Smooth muscle cell (in vitro differentiated cells): ENCODE results near the gene DAPP1. TPM values are rescaled to one million over a fixed set of nuclear protein-coding genes. Genes with fewer than 3 reads are reported as not detected.

ENCODE experiments used
- DNase-seq: peaks from one replicate; lab custom pipeline; 2025; ENCODE audit not compliant: unreplicated experiment; lab: John Stamatoyannopoulos, UW
- H2AFZ ChIP-seq: fragments of 200-600 bp; sonication (generic); 2 replicates; pipeline ENCODE4 v1.6.0; 2016; ENCODE audit warnings: antibody characterized with exemption, low read depth, mild to moderate bottlenecking
- H3F3A ChIP-seq: fragments of 200-600 bp; sonication (generic); 2 replicates; pipeline ENCODE4 v1.6.0; 2017; ENCODE audit warnings: antibody characterized with exemption, low read depth
- H3K27ac ChIP-seq: fragments of 200-600 bp; sonication (generic); 2 replicates; pipeline ENCODE4 v1.5.1; 2016; ENCODE audit warnings: low read depth, mild to moderate bottlenecking
- H3K27me3 ChIP-seq: fragments of 200-600 bp; sonication (generic); 2 replicates; pipeline ENCODE4 v1.6.1; 2016; ENCODE audit warnings: low read depth, mild to moderate bottlenecking
- H3K36me3 ChIP-seq: fragments of 200-600 bp; sonication (generic); 2 replicates; pipeline ENCODE4 v1.5.1; 2016; ENCODE audit warnings: low read depth
- H3K4me1 ChIP-seq: fragments of 200-600 bp; sonication (generic); 2 replicates; pipeline ENCODE4 v1.5.1; 2016; ENCODE audit warnings: low read depth
- H3K4me2 ChIP-seq: fragments of 200-600 bp; sonication (generic); 2 replicates; pipeline ENCODE4 v1.6.0; 2016; ENCODE audit warnings: mild to moderate bottlenecking
- H3K4me3 ChIP-seq: fragments of 200-600 bp; sonication (generic); 2 replicates; pipeline ENCODE4 v1.5.1; 2016; ENCODE audit warnings: mild to moderate bottlenecking
- H3K79me2 ChIP-seq: fragments of 200-600 bp; sonication (generic); 2 replicates; pipeline ENCODE4 v1.6.0; 2016; ENCODE audit warnings: low read depth, mild to moderate bottlenecking
- H3K9ac ChIP-seq: fragments of 200-600 bp; sonication (generic); 2 replicates; pipeline ENCODE4 v1.6.0; 2016; ENCODE audit warnings: low read depth
- H3K9me3 ChIP-seq: fragments of 200-600 bp; sonication (generic); replicated peaks from 2 replicates; pipeline ENCODE4 v1.5.1; 2016; ENCODE audit warnings: low read depth
- H4K20me1 ChIP-seq: fragments of 200-600 bp; sonication (generic); 2 replicates; pipeline ENCODE4 v1.6.0; 2016; ENCODE audit warnings: low read depth
- WGBS: methylation state at CpG from one replicate; pipeline ENCODE4 v1.1.7; 2016; ENCODE audit warnings: low lambda C conversion rate; 5-methylcytosine and 5-hydroxymethylcytosine counted together
- polyA plus RNA-seq: library from polyadenylated mRNA; unstranded; fragments of >200 nt; fragmentation: Nextera tagmentation; extraction: Ambion mirVana; gene quantifications from 2 replicates; pipeline ENCODE4 v1.2.1, GENCODE V29; 2016
- total RNA-seq: library from RNA; depleted of rRNA; stranded (reverse); fragments of >200 nt; gene quantifications from 2 replicates; pipeline ENCODE4 v1.2.3, GENCODE V29; 2014
- TF ChIP-seq, protein P1 (sequence below): fragments of 200-600 bp; sonication (generic); IDR thresholded peaks from 2 replicates; pipeline ENCODE4 v1.5.1; 2017; ENCODE audit warnings: borderline replicate concordance, mild to moderate bottlenecking, antibody characterized with exemption; ENCODE audit not compliant: insufficient read depth, poor library complexity, severe bottlenecking

The DAPP1 gene
- total and polyA plus RNA-seq, 2 experiments from 2014 or later: 1.0 to 7.9 TPM

DNA sequence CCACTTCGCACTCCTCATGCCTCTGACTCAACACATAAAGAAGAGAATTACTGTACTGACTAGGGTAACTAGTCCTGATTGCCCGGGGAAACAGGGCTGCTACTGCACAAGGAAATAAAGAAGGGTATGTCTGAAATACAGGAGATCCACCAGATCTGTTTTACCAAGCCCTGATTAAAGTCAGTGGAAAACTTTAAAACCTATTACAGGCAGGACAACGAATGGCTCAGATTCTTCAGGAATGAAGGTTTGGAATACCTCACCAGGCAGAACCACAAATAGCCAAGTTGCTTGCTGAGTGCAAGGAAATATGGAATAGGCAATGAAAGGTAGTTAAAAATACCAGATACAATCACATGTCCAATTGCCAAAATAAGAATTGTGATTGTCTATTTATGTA lies 60.3 kb downstream of the DAPP1 start:
- Histone ChIP-seq H3K4me3 (no peak overlapping the region), H3K9ac (no peak overlapping the region), H4K20me1 (no peaks in the 10 kb centered on the region), H2AFZ (no peak overlapping the region), H3K79me2 (no peaks in the 10 kb centered on the region), H3K27me3 (no peaks in the 10 kb centered on the region), H3F3A (no peaks in the 10 kb centered on the region), H3K4me1 (no peaks in the 10 kb centered on the region), H3K9me3 (no peaks in the 10 kb centered on the region), H3K4me2 (no peak overlapping the region), H3K36me3 (peaks cover 13% of the 10 kb centered on the region), H3K27ac (peak overlapping the region; percentile 4)
- DNase-seq: no peak
- WGBS: 91% methylated on average over 3 of the region's 3 CpGs
- TF ChIP-seq, protein P1, sequence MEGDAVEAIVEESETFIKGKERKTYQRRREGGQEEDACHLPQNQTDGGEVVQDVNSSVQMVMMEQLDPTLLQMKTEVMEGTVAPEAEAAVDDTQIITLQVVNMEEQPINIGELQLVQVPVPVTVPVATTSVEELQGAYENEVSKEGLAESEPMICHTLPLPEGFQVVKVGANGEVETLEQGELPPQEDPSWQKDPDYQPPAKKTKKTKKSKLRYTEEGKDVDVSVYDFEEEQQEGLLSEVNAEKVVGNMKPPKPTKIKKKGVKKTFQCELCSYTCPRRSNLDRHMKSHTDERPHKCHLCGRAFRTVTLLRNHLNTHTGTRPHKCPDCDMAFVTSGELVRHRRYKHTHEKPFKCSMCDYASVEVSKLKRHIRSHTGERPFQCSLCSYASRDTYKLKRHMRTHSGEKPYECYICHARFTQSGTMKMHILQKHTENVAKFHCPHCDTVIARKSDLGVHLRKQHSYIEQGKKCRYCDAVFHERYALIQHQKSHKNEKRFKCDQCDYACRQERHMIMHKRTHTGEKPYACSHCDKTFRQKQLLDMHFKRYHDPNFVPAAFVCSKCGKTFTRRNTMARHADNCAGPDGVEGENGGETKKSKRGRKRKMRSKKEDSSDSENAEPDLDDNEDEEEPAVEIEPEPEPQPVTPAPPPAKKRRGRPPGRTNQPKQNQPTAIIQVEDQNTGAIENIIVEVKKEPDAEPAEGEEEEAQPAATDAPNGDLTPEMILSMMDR: no peak

DNA sequence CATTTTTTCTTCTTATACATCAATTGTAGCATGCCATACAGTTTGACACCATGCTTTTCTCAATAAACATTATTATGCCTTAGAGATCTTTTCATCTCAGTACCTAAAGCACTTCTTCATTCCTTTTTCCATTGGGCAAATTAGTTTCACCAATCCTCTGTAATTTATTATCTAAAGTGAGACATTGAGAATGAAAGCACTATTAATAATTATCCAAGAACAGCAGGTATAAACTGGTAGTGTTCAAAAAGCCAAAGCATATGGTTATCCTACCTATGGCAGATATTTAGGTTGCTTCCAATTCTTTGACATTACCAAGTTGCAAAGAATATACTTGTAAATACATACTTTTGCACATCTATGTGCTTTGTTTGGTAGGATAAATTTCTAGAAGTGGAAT lies 62.0 kb downstream of the DAPP1 start:
- Histone ChIP-seq H3K4me3 (no peak overlapping the region), H3K9ac (no peak overlapping the region), H3F3A (no peaks in the 10 kb centered on the region), H3K27ac (no peak overlapping the region), H4K20me1 (no peaks in the 10 kb centered on the region), H3K36me3 (peaks cover 14% of the 10 kb centered on the region), H2AFZ (no peak overlapping the region), H3K79me2 (no peaks in the 10 kb centered on the region), H3K27me3 (no peaks in the 10 kb centered on the region), H3K4me2 (no peak overlapping the region), H3K9me3 (no peaks in the 10 kb centered on the region), H3K4me1 (no peaks in the 10 kb centered on the region)
- DNase-seq: no peak
- TF ChIP-seq, protein P1: no peak

DNA sequence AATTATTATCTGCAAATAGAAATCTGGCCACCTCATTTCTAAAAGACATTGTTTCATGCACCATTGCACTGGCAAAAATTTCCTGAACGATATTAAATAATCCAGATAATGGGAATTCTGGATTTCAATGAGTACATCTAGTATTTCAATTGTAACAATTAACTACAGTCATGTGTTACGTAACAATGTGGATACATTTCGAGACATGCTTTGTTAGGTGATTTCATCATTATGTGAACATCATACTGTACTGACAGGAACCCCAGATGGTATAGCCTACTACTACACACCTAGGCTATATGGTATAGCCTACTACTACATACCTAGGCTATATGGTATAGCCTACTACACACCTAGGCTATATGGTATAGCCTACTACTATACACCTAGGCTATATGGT lies 62.8 kb downstream of the DAPP1 start:
- H2AFZ ChIP-seq: no peak overlapping the region
- H3K9me3 ChIP-seq: no peaks in the 10 kb centered on the region
- DNase-seq: no peak
- H3K27ac ChIP-seq: no peak overlapping the region
- 98% methylated on average over 3 of the region's 3 CpGs for WGBS
- H3K4me2 ChIP-seq: no peak overlapping the region
- H4K20me1 ChIP-seq: no peaks in the 10 kb centered on the region
- no peak overlapping the region for H3K4me3 ChIP-seq
- peaks cover 21% of the 10 kb centered on the region for H3K36me3 ChIP-seq
- no peak overlapping the region for H3K9ac ChIP-seq
- no peaks in the 10 kb centered on the region for H3F3A ChIP-seq
- TF ChIP-seq, protein P1: no peak
- H3K79me2 ChIP-seq: no peaks in the 10 kb centered on the region
- no peaks in the 10 kb centered on the region for H3K27me3 ChIP-seq
- H3K4me1 ChIP-seq: no peaks in the 10 kb centered on the region

DNA sequence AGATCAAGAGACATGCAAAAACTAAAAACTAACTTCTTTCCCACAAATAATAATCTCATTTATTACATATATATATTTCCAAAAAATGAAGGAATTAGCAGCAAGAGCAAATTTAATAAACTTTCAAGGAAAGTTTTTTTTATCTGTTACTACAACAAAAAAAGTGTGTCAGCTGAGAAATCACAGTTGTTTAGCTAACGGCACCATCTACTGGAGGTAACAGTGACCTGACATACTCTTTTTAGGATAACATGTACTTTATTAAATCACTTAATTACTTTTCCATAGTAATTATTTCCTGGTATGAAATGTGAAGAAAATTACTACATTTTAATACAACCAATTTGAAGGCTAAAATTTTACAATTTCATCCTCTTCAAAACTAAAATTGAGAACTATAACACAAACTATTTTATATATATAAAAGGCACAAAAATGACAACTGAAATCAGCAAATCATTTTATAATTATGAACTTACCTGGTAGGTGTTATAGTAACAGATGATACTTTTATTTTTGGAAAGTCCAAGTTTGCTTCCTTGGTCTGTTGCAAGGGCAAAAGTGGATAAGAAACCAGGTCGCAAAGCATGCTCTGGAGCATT lies 68.5 kb downstream of the DAPP1 start:
- H3K9ac ChIP-seq: no peak overlapping the region

More for the DNA sequence above, 68.5 kb downstream of the DAPP1 start:
- TF ChIP-seq, protein P1: peak; percentile 52
- Histone ChIP-seq H4K20me1 (peaks cover 15% of the 10 kb centered on the region), H3K4me2 (no peak overlapping the region), H3K9me3 (no peaks in the 10 kb centered on the region), H3K79me2 (peaks cover 27% of the 10 kb centered on the region), H3F3A (peaks cover 4% of the 10 kb centered on the region), H3K4me3 (no peak overlapping the region), H2AFZ (no peak overlapping the region), H3K27ac (no peak overlapping the region), H3K27me3 (no peaks in the 10 kb centered on the region), H3K4me1 (no peaks in the 10 kb centered on the region), H3K36me3 (peaks cover 24% of the 10 kb centered on the region)
- WGBS: 92% methylated on average over 2 of the region's 2 CpGs
- no peak for DNase-seq
